Mesothelial cell of epicardium (in vitro differentiated cells): ENCODE data around the gene RECQL. TPM values are rescaled to one million over a fixed set of nuclear protein-coding genes. Genes with fewer than 3 reads are reported as not detected.

Experiments used
- DNase-seq, 2 experiments: peaks; one replicate each; pipeline ENCODE4 v3.0.0; 2021; ENCODE audit warnings: low spot score in 2 of 2; ENCODE audit not compliant: unreplicated experiment in 2 of 2
- H3K27ac Mint-ChIP-seq: 2 replicates; pipeline ENCODE4 v1.8.0; 2021; ENCODE audit warnings: mixed read lengths
- H3K27me3 Mint-ChIP-seq: 2 replicates; pipeline ENCODE4 v1.8.0; 2021; ENCODE audit warnings: low read depth, mixed read lengths
- H3K36me3 Mint-ChIP-seq: 2 replicates; pipeline ENCODE4 v1.8.0; 2021; ENCODE audit warnings: mixed read lengths
- H3K4me1 Mint-ChIP-seq: 2 replicates; pipeline ENCODE4 v1.8.0; 2021; ENCODE audit warnings: mixed read lengths
- H3K4me3 Mint-ChIP-seq: 2 replicates; pipeline ENCODE4 v1.8.0; 2021; ENCODE audit warnings: mild to moderate bottlenecking, moderate library complexity, mixed read lengths
- H3K9me3 Mint-ChIP-seq: 2 replicates; pipeline ENCODE4 v1.8.0; 2021; ENCODE audit warnings: mixed read lengths
- total RNA-seq: library from RNA; stranded (reverse); gene quantifications from 3 replicates; pipeline ENCODE4 v1.2.1, GENCODE V29; 2021
- TF ChIP-seq, protein P1 (sequence below): fragments of 200-600 bp; sonication (generic); IDR thresholded peaks from one replicate; pipeline ENCODE4 v1.5.0; 2021; ENCODE audit warnings: antibody characterized with exemption; ENCODE audit not compliant: unreplicated experiment

RECQL gene
- total RNA-seq, 1 donor from 2014 or later = 17.8 TPM

DNA sequence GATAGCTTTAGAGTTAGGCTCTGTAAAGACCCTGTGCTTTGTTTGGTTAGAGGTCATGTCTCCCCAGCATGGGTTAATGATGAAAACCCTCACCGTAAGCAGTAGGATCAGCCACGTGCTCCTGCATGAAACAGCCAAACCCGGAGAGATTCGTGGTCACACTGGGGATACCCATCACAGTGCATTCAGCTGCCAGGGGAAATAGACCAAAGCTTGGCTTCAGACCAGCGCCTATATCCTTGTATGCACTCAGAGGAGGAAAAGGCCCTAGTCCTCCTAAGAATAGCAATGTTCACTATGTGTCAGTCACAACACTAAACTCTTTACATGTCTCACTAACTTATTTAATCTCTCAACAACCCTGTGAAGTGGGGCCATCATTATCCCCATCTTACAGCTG, 41.0 kb upstream of the RECQL start:
- H3K36me3 Mint-ChIP-seq = no peaks in the 10 kb centered on the region
- H3K4me3 Mint-ChIP-seq = no peak overlapping the region
- H3K9me3 Mint-ChIP-seq = no peaks in the 10 kb centered on the region
- H3K4me1 Mint-ChIP-seq = no peaks in the 10 kb centered on the region
- H3K27me3 Mint-ChIP-seq = peaks cover 8% of the 10 kb centered on the region
- no peak for DNase-seq
- no peak overlapping the region for H3K27ac Mint-ChIP-seq
- TF ChIP-seq, protein P1, sequence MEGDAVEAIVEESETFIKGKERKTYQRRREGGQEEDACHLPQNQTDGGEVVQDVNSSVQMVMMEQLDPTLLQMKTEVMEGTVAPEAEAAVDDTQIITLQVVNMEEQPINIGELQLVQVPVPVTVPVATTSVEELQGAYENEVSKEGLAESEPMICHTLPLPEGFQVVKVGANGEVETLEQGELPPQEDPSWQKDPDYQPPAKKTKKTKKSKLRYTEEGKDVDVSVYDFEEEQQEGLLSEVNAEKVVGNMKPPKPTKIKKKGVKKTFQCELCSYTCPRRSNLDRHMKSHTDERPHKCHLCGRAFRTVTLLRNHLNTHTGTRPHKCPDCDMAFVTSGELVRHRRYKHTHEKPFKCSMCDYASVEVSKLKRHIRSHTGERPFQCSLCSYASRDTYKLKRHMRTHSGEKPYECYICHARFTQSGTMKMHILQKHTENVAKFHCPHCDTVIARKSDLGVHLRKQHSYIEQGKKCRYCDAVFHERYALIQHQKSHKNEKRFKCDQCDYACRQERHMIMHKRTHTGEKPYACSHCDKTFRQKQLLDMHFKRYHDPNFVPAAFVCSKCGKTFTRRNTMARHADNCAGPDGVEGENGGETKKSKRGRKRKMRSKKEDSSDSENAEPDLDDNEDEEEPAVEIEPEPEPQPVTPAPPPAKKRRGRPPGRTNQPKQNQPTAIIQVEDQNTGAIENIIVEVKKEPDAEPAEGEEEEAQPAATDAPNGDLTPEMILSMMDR = no peak

DNA sequence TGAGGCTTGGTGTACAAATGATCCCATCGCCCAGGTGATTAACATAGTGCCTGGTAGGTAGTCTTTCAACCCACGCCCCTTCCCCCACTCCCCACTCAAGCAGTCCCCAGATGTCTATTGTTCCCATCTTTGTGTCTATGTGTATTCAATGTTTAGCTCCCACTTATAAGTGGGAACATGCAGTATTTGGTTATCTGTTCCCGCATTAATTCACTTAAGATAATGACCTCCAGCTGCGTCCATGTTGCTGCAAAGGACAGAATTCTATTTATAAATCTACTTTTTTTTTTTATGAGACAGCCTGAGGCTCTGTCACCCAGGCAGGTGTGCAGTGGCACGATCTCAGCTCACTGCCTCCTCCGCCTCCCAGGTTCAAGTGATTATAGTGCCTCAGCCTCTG, 40.3 kb upstream of the RECQL start:
- Mint-ChIP-seq H3K4me3 (no peak overlapping the region), H3K9me3 (no peaks in the 10 kb centered on the region), H3K27me3 (peaks cover 11% of the 10 kb centered on the region), H3K27ac (no peak overlapping the region), H3K36me3 (no peaks in the 10 kb centered on the region), H3K4me1 (no peaks in the 10 kb centered on the region)
- TF ChIP-seq, protein P1 = no peak
- no peak for DNase-seq

DNA sequence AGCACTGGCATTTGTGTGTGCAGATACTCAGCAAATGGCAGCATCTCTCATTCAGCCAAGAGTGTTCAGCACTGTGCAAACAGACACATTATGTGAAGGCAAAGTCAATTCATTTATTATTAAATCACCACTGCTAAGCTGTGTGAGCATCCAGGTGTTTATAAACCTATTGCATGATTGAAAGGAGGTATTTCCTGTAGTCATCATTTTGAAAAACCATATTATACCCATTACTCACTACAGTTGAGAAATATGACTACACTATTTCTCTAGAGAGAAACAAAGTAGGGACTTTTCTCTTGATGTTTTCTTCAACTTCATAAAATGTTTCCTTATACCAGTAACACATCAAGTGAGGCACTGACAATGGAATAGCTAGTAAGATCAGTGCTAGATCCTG, 38.4 kb upstream of the RECQL start:
- TF ChIP-seq, protein P1 = no peak
- H3K36me3 Mint-ChIP-seq = no peaks in the 10 kb centered on the region

DNA sequence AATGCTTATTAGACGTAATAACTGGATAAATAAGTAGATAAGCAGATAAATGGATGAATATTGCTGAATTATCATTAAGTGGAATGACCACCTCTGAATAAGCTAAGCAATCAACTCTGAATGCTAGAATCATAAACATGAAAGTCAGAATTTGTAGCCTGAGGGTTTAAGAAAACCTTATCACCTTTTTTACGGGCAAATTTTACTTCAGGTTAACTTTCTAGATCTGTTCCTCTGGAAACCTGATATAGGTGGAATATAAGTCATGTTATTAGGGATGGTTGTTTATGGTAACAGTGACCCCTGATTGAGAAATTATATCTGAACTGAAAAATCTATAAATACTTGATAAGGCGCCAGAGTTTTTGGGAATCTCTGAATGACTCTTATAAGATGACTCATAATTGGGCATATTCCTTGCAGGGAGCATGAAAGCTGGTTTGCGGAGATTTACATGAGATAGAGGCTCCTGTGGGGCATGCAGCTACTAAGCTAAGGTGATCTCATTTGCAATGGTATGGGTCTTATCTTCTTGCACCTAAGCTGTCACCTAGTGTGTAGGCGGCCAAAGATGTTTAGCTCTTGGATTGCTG, 36.7 kb upstream of the RECQL start:
- DNase-seq = no peak
- no peak overlapping the region for H3K27ac Mint-ChIP-seq
- H3K4me1 Mint-ChIP-seq = no peaks in the 10 kb centered on the region
- H3K4me3 Mint-ChIP-seq = no peak overlapping the region
- no peaks in the 10 kb centered on the region for H3K9me3 Mint-ChIP-seq
- TF ChIP-seq, protein P1 = no peak
- H3K27me3 Mint-ChIP-seq = peaks cover 28% of the 10 kb centered on the region
- H3K36me3 Mint-ChIP-seq = no peaks in the 10 kb centered on the region

More for the DNA sequence above, 38.4 kb upstream of the RECQL start:
- H3K27ac Mint-ChIP-seq = no peak overlapping the region
- H3K27me3 Mint-ChIP-seq = peaks cover 23% of the 10 kb centered on the region
- H3K9me3 Mint-ChIP-seq = no peaks in the 10 kb centered on the region
- no peak overlapping the region for H3K4me3 Mint-ChIP-seq
- DNase-seq = no peak
- no peaks in the 10 kb centered on the region for H3K4me1 Mint-ChIP-seq

DNA sequence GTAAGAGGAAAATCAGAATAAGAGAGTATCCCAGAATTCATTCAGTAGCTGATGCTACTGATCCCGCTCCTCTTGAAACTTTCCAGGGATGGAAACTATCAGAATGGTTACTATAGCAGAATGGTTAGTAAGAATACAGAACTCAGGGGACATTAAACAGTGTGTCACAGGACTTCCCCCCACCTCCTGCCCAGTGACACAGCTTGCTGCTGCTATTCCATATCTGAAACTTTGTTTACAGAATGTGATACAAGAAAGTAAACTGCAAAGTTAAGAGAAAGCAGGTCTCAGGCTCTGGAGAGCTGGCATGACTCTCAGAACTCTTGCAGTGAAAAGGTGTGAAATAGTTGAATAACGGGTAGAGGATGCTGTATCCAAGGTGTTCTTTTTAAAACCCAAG, 28.0 kb upstream of the RECQL start:
- peaks cover under 1% of the 10 kb centered on the region for H3K9me3 Mint-ChIP-seq
- peaks cover 11% of the 10 kb centered on the region for H3K4me1 Mint-ChIP-seq
- TF ChIP-seq, protein P1 = no peak
- DNase-seq = no peak
- no peak overlapping the region for H3K27ac Mint-ChIP-seq
- no peak overlapping the region for H3K4me3 Mint-ChIP-seq
- H3K36me3 Mint-ChIP-seq = no peaks in the 10 kb centered on the region
- H3K27me3 Mint-ChIP-seq = peaks cover 70% of the 10 kb centered on the region

DNA sequence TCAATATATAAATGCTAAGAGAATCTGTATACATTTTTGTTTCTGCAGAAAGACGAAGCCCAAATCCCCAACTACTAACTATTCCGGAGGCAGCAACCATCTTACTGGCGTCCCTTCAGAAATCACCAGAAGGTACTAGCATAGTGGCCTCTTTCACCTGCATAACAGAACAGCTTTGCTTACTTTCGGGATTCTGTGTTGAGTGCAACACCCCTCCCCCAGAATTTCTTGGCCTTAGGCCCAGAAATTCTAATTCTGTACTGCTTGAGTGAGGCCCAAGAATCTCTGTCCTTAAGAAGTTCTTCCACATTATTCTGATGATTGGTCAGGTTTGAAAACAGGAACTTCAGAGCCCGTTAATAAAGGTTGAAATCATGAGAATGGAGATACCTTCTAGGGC, 27.5 kb upstream of the RECQL start:
- TF ChIP-seq, protein P1 = no peak
- Mint-ChIP-seq H3K27ac (no peak overlapping the region), H3K27me3 (peaks cover 67% of the 10 kb centered on the region), H3K4me1 (peaks cover 11% of the 10 kb centered on the region), H3K9me3 (peaks cover 4% of the 10 kb centered on the region), H3K36me3 (no peaks in the 10 kb centered on the region), H3K4me3 (no peak overlapping the region)
- DNase-seq = no peak
